Effector CD8-positive, alpha-beta T cell (primary cell): ENCODE results near the gene ZBTB7C.

Experiments
- DNase-seq: peaks from one replicate; lab custom pipeline; 2025; lab: John Stamatoyannopoulos, UW

The ZBTB7C gene

GRCh38 chr18:48085781-48086487, 323.2 kb downstream of the ZBTB7C start:
- no peak for DNase-seq

DNA sequence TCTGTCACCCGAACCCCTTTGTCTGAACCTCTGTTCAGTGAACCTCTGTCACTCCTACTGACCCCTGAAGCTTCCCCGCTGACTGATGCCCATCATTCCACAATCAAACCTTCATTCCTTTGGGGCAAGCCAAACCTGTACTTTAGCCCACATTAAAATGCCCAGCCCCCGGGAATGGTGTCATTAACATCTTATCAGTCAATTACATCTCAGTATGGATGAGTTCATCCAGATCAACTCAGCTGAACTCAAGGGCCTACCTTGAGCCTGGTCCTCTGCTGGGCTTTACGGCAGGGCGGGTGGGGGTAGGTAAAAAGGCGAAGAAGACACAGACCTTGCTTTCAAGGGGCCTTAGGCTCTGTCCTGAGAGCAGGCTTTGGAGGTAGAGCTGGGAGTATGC, 324.3 kb downstream of the ZBTB7C start:
- no peak for DNase-seq

DNA sequence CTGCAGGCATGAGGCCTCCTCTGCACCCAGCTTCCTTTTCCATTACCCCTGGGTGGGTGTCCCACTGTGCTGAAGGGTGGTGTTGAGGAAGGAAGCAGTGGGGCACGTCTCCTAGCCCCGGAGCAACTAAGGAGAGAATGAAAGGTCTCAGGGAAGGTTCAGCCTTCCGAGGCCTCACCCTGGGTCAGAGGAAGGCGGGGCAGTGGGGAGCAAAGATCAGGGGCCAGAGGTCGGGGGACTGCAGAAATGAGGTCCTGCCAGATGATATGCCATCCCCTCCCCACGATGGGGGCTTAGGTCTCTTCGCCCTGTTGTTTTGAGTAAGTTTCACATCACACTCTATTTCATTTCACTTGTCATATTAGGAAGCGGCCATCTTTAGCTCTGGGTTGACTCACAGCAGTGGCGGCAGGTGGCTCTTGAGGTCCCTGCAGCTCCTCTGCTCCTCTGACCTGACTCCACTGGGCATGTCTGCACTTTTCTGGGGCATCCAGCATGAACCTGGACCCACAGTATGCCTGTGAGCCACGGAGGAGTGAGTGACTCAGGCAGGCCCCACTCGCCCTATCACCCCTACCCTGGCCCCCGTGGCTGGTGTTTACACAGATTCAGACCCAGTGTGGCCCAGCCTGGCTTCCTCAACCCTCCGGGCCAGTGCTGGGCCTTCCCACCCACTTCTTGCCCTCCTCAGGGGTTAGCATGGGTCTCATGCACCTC, 325.0 kb downstream of the ZBTB7C start:
- no peak for DNase-seq

GRCh38 chr18:48080546-48080945, 328.6 kb downstream of the ZBTB7C start:
- no peak for DNase-seq

GRCh38 chr18:48079885-48080284, 329.3 kb downstream of the ZBTB7C start:
- no peak for DNase-seq

GRCh38 chr18:48078448-48078847, 330.7 kb downstream of the ZBTB7C start:
- no peak for DNase-seq

GRCh38 chr18:48077291-48077690, 331.9 kb downstream of the ZBTB7C start:
- no peak for DNase-seq

DNA sequence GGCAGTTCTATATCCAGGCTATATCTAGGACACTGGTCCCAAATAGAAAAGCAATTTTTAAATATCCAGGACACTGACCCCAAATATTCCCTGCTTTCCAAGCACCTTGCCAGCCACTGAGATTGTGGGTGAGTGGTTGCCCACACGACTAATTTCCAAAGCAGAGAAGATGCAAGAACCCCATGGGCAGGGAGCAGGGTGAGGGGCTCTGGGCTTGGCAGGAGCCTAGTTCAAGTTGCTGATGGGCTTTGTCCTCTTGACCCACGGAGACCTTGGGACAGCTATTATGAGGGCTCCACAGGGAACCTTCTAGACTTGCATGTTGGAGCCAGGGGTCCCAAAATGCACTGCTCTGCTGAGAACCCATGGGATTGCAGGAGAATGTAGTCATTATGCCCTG, 332.7 kb downstream of the ZBTB7C start:
- no peak for DNase-seq

DNA sequence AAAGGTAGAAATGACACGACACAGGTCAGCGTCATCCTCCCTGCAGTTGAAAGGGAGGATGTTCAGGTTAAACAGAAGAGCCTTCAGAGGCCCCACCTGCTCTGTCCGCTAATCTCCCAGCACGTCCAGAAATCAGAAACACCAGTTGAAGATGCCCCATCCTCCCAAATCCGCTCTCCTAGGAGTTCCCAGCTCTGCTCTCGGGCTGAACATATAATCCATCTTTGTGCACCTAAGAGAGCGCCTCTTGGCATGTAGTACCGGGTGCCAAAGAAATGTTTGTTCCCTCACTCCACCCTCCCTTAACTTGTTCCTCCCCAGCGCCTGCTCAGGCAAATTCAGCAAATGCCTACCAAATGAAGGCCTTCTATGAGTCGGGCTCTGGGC, 333.5 kb downstream of the ZBTB7C start:
- no peak for DNase-seq

- DNase-seq: no peak
These were observed 334.1 kb downstream of the ZBTB7C start for GRCh38 chr18:48074929-48075706.

GRCh38 chr18:48073211-48073930, 335.8 kb downstream of the ZBTB7C start:
- no peak for DNase-seq

DNA sequence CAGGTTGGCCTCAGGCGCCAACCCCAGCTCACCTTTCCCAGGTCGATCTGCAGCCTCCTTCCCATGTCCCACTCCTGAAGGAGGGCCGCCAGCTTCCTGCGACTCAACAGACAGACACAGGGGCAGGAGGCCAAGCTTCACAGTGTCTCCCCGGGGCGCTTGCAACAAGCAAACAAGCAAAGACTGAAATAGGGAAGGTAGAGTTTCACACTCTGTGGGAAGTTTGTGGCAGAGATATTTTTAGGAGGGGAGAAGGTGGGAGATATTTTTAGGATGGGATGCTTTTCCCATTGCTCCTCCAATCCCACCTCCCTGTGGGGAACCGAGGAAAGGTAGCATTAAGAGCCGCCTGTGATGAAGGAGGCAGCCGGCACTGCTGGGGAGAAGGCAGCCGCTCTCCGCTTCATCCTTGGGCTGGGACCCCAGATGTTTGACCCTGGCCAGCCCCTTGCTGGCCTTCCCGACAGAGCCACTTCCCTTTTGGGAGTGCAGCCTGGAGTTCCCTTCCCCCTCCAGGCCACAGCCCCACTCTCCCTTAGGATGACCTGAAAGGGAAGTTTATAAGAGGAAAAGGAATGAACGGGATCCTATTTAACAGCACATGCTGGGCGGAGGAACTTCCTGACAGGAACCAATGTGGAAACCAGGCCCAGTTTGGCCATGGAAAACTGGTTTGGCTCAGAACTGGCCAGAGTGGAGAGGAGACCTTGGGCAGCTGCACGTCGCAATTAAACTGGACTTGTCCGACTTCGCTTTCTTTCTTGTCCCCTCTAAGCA, 336.6 kb downstream of the ZBTB7C start:
- DNase-seq: no peak

DNA sequence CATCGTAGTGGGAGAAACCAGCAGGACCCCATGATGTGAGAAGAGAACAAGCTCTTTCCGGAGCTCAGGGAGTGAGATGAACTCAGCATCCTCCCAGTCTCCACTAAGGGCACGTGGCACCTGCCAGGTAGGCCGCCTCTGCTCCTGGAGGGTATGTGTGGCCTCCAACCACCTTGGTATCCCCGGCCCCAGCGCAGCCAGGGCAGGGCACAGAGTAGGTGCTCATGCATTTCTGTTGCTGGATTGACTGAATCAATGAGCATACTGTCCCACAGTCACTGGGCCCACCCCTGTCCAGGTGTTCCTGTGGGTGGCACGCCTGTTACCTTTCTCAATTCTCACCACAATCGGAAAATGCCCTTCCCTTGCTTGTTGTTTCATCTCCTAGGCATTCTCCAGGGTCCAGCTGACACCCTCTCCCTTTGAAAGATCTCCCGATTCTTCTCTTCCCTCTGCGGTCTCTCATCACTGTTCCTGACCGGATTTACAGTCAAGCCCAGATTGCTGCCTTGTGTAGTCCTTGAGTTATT, 340.2 kb downstream of the ZBTB7C start:
- DNase-seq: no peak

DNA sequence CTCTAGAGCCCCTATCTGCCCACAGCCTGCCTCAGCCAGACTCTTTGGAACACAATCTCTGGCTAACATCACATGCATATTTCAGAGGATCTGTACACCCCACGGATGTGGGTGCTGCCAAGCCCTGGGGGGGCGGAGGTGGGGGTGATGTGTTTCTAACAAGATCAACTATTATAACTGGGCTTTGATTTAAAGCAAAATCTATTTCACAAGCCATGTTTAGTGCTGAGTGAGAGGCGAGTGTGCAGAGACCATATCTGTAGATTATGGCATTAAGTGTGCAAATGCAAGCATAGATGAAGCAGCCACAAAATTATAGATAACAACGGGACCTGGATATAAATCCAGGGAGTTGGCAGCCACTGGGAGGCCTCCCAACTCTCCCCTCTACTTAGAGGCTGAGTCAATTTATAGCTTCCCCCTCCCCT, 342.9 kb downstream of the ZBTB7C start:
- DNase-seq: no peak

GRCh38 chr18:48065601-48065995, 343.6 kb downstream of the ZBTB7C start:
- DNase-seq: no peak

DNA sequence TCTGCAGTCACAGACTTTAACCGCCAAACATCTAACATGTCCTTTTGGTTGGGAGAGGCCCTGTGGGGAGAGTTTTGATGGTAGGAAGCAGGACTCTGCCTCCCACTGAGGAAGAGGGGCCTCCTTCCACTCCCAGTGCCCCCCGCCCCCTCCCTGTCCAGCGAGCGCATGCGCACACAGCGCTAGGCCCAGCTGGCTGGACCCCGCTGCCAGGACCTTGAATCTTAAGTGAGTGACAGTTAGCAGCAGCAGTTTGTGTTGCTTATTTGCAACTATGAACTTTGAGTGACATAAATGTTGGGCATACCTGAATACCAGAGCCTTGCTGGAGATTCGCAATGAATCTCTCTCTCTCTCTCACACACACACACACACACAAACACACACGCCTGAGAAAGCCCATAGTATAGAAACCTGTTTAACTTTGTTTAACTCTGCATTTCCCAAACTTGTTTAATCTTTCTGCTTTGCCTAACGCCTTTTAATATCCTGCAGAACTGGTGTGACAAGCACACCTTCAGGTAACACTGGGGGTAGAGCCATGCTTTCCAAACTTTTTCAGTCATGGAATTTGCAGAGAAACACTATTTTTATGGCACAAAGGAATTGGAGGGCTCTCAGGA, 344.1 kb downstream of the ZBTB7C start:
- no peak for DNase-seq

GRCh38 chr18:48061781-48062570, 347.2 kb downstream of the ZBTB7C start:
- no peak for DNase-seq

DNA sequence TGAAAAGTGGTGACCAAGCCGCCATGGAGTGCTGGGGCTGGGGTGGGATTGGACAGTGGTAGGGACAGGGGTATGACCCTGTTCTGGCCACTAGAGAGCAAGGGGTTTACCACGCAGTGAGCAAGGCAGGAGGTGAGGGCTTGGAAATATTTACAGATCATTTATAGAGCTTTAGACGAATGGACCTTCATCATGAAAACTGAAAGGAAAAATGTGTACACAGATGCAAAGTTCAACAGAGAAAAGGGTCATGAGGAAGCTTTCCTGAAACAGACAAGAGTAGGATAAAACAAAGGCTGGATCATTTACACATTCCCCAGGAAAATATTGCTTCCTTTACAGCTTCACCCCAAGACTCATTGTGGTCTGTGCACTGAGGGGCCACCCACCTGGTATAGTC, 348.2 kb downstream of the ZBTB7C start:
- no peak for DNase-seq

GRCh38 chr18:48060346-48060745, 348.8 kb downstream of the ZBTB7C start:
- no peak for DNase-seq
